DOHH2 (cell line): Measurements from ENCODE around the gene SLC44A3.

Experiments used
- H3F3A ChIP-seq: fragments of 200-600 bp; sonication (generic), shearing (Covaris generic); 2 replicates; pipeline ENCODE4 v1.6.0; 2016; ENCODE audit warnings: antibody characterized with exemption, mild to moderate bottlenecking; ENCODE audit not compliant: control insufficient read depth, insufficient read depth
- H3K27ac ChIP-seq: fragments of 200-600 bp; sonication (generic); 2 replicates; pipeline ENCODE4 v1.5.1; 2014; ENCODE audit warnings: low read depth, mild to moderate bottlenecking, low read length, moderate library complexity
- H3K27me3 ChIP-seq: fragments of 200-600 bp; sonication (generic); 2 replicates; pipeline ENCODE4 v1.6.1; 2014; ENCODE audit warnings: mild to moderate bottlenecking, low read length, mixed read lengths; ENCODE audit not compliant: control insufficient read depth
- H3K36me3 ChIP-seq: fragments of 200-600 bp; sonication (generic); 2 replicates; pipeline ENCODE4 v1.6.1; 2014; ENCODE audit warnings: mild to moderate bottlenecking, low read length, moderate library complexity, mixed read lengths; ENCODE audit not compliant: control insufficient read depth
- H3K4me1 ChIP-seq: fragments of 200-600 bp; sonication (generic); 2 replicates; pipeline ENCODE4 v1.6.1; 2014; ENCODE audit warnings: mild to moderate bottlenecking, low read length, mixed read lengths; ENCODE audit not compliant: control insufficient read depth
- H3K4me2 ChIP-seq: fragments of 200-600 bp; sonication (generic); 2 replicates; pipeline ENCODE4 v1.6.0; 2014; ENCODE audit warnings: mild to moderate bottlenecking, low read length, moderate library complexity
- H3K4me3 ChIP-seq: fragments of 200-600 bp; sonication (generic); 2 replicates; pipeline ENCODE4 v1.5.1; 2014; ENCODE audit warnings: mild to moderate bottlenecking, low read length, mixed read lengths
- H3K79me2 ChIP-seq: fragments of 200-600 bp; sonication (generic); 2 replicates; pipeline ENCODE4 v1.6.1; 2014; ENCODE audit warnings: mild to moderate bottlenecking, low read length, mixed read lengths; ENCODE audit not compliant: control insufficient read depth
- H3K9me2 ChIP-seq: fragments of 200-600 bp; sonication (generic); replicated peaks from 2 replicates; pipeline ENCODE4 v1.6.1; 2014; ENCODE audit warnings: mild to moderate bottlenecking, low read length, mixed read lengths; ENCODE audit not compliant: control insufficient read depth
- H3K9me3 ChIP-seq: fragments of 200-600 bp; sonication (generic); 2 replicates; pipeline ENCODE4 v1.6.1; 2014; ENCODE audit warnings: antibody characterized with exemption, low read length, mixed read lengths; ENCODE audit not compliant: control insufficient read depth, insufficient read depth
- H4K20me1 ChIP-seq: fragments of 200-600 bp; sonication (generic); 2 replicates; pipeline ENCODE4 v1.6.0; 2014; ENCODE audit warnings: low read depth, mild to moderate bottlenecking, antibody characterized with exemption, low read length, moderate library complexity; ENCODE audit not compliant: control insufficient read depth, insufficient read depth
- CTCF ChIP-seq: fragments of 200-600 bp; sonication (generic); IDR thresholded peaks from one replicate; pipeline ENCODE4 v1.5.1; 2014; ENCODE audit warnings: antibody characterized with exemption, mild to moderate bottlenecking, low read depth, low read length; ENCODE audit not compliant: poor library complexity, severe bottlenecking
- EZH2phosphoT487 ChIP-seq: fragments of 200-600 bp; sonication (generic); IDR thresholded peaks from 2 replicates; pipeline ENCODE4 v1.6.1; 2017; ENCODE audit warnings: borderline replicate concordance, mild to moderate bottlenecking, antibody characterized with exemption, low read length, moderate library complexity, mixed read lengths

Gene SLC44A3

GRCh38 chr1:94865360-94865759 is 45.2 kb downstream of the SLC44A3 start:
- peaks cover 8% of the 10 kb centered on the region for H3K27me3 ChIP-seq
- no peak for TF ChIP-seq EZH2phosphoT487
- TF ChIP-seq CTCF = no peak
- H3K36me3 ChIP-seq = no peaks in the 10 kb centered on the region
- no peaks in the 10 kb centered on the region for H3K9me2 ChIP-seq
- H3K9me3 ChIP-seq = no peaks in the 10 kb centered on the region
- no peaks in the 10 kb centered on the region for H3K79me2 ChIP-seq
- H3K4me2 ChIP-seq = no peak overlapping the region
- no peaks in the 10 kb centered on the region for H3K4me1 ChIP-seq
- H4K20me1 ChIP-seq = no peaks in the 10 kb centered on the region
- H3F3A ChIP-seq = no peaks in the 10 kb centered on the region
- H3K27ac ChIP-seq = no peak overlapping the region
- no peak overlapping the region for H3K4me3 ChIP-seq

- H3K9me3 ChIP-seq = no peaks in the 10 kb centered on the region
- H3F3A ChIP-seq = no peaks in the 10 kb centered on the region
- H3K4me3 ChIP-seq = no peak overlapping the region
- no peaks in the 10 kb centered on the region for H3K36me3 ChIP-seq
- no peak overlapping the region for H3K4me2 ChIP-seq
- H3K4me1 ChIP-seq = no peaks in the 10 kb centered on the region
- H3K9me2 ChIP-seq = no peaks in the 10 kb centered on the region
- H3K27ac ChIP-seq = no peak overlapping the region
- H3K27me3 ChIP-seq = peaks cover 8% of the 10 kb centered on the region
- no peaks in the 10 kb centered on the region for H4K20me1 ChIP-seq
- TF ChIP-seq EZH2phosphoT487 (no peak), CTCF (no peak)
- H3K79me2 ChIP-seq = no peaks in the 10 kb centered on the region
Measured at GRCh38 chr1:94866164-94866807, 46.1 kb downstream of the SLC44A3 start.

- peaks cover 8% of the 10 kb centered on the region for H3K27me3 ChIP-seq
- no peaks in the 10 kb centered on the region for H3K9me3 ChIP-seq
- H3K9me2 ChIP-seq = no peaks in the 10 kb centered on the region
- H3K36me3 ChIP-seq = no peaks in the 10 kb centered on the region
- H3K27ac ChIP-seq = no peak overlapping the region
- H4K20me1 ChIP-seq = no peaks in the 10 kb centered on the region
- H3K79me2 ChIP-seq = no peaks in the 10 kb centered on the region
- H3K4me3 ChIP-seq = no peak overlapping the region
- H3F3A ChIP-seq = no peaks in the 10 kb centered on the region
- H3K4me1 ChIP-seq = no peaks in the 10 kb centered on the region
- TF ChIP-seq EZH2phosphoT487 (no peak), CTCF (no peak)
- no peak overlapping the region for H3K4me2 ChIP-seq
Measured at GRCh38 chr1:94871031-94871430, 50.9 kb downstream of the SLC44A3 start.
